Measurements from ENCODE around the gene MRC1. TPM values are rescaled to one million over a fixed set of nuclear protein-coding genes. Genes with fewer than 3 reads are reported as not detected.

MRC1 gene
- total and polyA plus RNA-seq, 4 donors = 14.0 to 161 (median 43.6) TPM

DNA sequence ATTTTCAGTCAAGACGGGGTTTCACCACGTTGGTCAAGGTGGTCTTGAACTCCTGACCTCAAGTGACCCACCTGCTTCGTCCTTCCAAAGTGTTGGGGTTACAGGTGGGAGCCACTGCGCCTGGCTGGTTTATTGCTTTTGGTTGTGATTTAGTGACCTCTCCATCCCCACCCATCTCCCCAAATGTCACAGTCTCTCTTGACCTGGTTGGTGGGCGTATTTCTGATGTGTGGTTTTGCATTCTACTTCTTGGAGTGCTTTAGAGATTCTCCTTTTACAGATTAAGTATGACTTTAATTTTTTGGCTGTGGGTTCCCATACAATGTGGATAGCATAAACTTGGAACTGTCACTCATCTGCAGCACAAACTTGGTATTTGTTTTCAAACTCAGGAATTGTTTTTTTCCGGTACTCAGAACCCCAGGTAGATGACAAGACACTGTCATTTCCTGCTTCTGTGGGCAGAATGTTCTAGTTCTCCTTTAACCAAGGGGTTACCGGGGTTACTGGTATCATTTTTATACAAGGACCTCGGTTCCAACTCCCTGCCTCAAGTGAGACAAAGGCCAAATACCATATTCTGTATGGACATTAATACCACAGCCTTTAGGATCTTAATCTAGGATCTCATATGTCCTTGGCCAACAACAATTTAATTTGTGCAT is 50.5 kb downstream of the MRC1 start:
- no peak overlapping the region for H3K27ac ChIP-seq (ENCODE audit: low read depth in 1 of 2, low read length in 1 of 2)
- TF ChIP-seq, protein P1, sequence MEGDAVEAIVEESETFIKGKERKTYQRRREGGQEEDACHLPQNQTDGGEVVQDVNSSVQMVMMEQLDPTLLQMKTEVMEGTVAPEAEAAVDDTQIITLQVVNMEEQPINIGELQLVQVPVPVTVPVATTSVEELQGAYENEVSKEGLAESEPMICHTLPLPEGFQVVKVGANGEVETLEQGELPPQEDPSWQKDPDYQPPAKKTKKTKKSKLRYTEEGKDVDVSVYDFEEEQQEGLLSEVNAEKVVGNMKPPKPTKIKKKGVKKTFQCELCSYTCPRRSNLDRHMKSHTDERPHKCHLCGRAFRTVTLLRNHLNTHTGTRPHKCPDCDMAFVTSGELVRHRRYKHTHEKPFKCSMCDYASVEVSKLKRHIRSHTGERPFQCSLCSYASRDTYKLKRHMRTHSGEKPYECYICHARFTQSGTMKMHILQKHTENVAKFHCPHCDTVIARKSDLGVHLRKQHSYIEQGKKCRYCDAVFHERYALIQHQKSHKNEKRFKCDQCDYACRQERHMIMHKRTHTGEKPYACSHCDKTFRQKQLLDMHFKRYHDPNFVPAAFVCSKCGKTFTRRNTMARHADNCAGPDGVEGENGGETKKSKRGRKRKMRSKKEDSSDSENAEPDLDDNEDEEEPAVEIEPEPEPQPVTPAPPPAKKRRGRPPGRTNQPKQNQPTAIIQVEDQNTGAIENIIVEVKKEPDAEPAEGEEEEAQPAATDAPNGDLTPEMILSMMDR (IDR thresholded peaks at IDR 0.05; ENCODE audit: control extremely low read depth, extremely low read depth) = no peak
- 86 to 89% methylated on average over 8 of the region's 8 CpGs for WGBS, 2 donors
- no peaks in the 10 kb centered on the region for H3K27me3 ChIP-seq (ENCODE audit: control insufficient read depth in 3 of 3, insufficient read depth in 3 of 3, low read length in 2 of 3)
- no peaks in the 10 kb centered on the region for H3K36me3 ChIP-seq (ENCODE audit: control insufficient read depth in 4 of 4, insufficient read depth in 4 of 4, low read length in 4 of 4)
- peaks cover 0 to 1% (median 0%) of the 10 kb centered on the region in 5 donors for H3K4me1 ChIP-seq (ENCODE audit: control insufficient read depth in 5 of 5, insufficient read depth in 5 of 5, low read length in 5 of 5)
- H3K9ac ChIP-seq (ENCODE audit: insufficient read depth in 1 of 2, low read length in 2 of 2) = no peak overlapping the region
- no peak for DNase-seq
- ATAC-seq (ENCODE audit: insufficient read depth, low FRiP score) = no peak
- H3K9me3 ChIP-seq (ENCODE audit: control insufficient read depth in 4 of 4, insufficient read depth in 3 of 4, low read length in 3 of 4) = no peaks in the 10 kb centered on the region
- no peak overlapping the region for H3K4me3 ChIP-seq

DNA sequence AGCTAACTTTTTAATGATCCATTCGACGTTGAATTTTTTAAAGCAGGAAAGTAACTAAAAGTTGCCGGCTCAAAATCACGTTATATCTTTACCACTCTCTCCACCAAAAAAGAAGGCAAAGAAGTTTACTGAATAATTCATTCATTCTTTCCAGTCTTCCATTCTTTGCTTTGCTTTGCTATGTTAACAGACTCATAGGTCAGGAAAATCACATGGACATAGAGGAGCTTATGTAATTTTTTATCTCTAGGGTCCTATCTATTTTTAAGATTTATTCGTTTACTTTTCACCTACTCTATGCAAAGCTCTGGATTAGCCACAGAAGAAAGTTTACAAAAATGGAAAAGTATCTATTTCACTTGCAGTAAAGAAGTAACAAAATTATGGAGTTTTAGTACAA is 52.6 kb downstream of the MRC1 start:
- Histone ChIP-seq H3K9ac (ENCODE audit: insufficient read depth in 1 of 2, low read length in 2 of 2) (no peak overlapping the region), H3K4me1 (ENCODE audit: control insufficient read depth in 5 of 5, insufficient read depth in 5 of 5, low read length in 5 of 5) (peaks cover 0 to 11% (median 0%) of the 10 kb centered on the region in 5 donors), H3K27ac (ENCODE audit: low read depth in 1 of 2, low read length in 1 of 2) (no peak overlapping the region), H3K36me3 (ENCODE audit: control insufficient read depth in 4 of 4, insufficient read depth in 4 of 4, low read length in 4 of 4) (no peaks in the 10 kb centered on the region), H3K9me3 (ENCODE audit: control insufficient read depth in 4 of 4, insufficient read depth in 3 of 4, low read length in 3 of 4) (no peaks in the 10 kb centered on the region), H3K4me3 (no peak overlapping the region), H3K27me3 (ENCODE audit: control insufficient read depth in 3 of 3, insufficient read depth in 3 of 3, low read length in 2 of 3) (no peaks in the 10 kb centered on the region)
- DNase-seq (no peak), ATAC-seq (ENCODE audit: insufficient read depth, low FRiP score) (no peak)
- TF ChIP-seq, protein P1 (IDR thresholded peaks at IDR 0.05; ENCODE audit: control extremely low read depth, extremely low read depth) = no peak
- WGBS, 2 donors = 91 to 93% methylated on average over 5 of the region's 5 CpGs

DNA sequence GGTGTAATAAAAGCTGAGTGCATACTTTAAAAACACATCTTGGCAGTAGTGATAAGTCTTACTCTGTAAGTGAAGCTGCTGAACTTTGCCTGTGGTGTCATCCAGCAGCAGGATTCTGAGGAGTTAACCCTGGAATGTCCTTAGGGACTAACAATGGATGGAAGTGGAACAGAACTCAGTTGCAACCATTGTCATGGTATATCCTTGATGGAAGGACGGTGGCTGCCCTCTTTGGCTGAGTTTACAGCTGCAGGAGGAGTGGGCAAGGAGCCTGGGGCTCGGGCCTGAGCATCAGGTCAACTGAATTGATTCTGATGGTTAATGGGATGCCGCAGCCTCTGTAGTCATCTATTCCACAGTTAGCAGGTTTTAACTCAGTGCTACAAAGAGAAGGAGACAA is 56.2 kb downstream of the MRC1 start:
- 80 to 88% methylated on average over 3 of the region's 3 CpGs for WGBS, 2 donors
- peaks cover 0 to 11% (median 0%) of the 10 kb centered on the region in 5 donors for H3K4me1 ChIP-seq (ENCODE audit: control insufficient read depth in 5 of 5, insufficient read depth in 5 of 5, low read length in 5 of 5)
- no peaks in the 10 kb centered on the region for H3K9me3 ChIP-seq (ENCODE audit: control insufficient read depth in 4 of 4, insufficient read depth in 3 of 4, low read length in 3 of 4)
- H3K4me3 ChIP-seq = no peak overlapping the region
- DNase-seq (peak in 2 of 3 donors; percentile 7 to 37), ATAC-seq (ENCODE audit: insufficient read depth, low FRiP score) (no peak)
- no peaks in the 10 kb centered on the region for H3K36me3 ChIP-seq (ENCODE audit: control insufficient read depth in 4 of 4, insufficient read depth in 4 of 4, low read length in 4 of 4)
- no peaks in the 10 kb centered on the region for H3K27me3 ChIP-seq (ENCODE audit: control insufficient read depth in 3 of 3, insufficient read depth in 3 of 3, low read length in 2 of 3)
- no peak overlapping the region for H3K27ac ChIP-seq (ENCODE audit: low read depth in 1 of 2, low read length in 1 of 2)
- no peak overlapping the region for H3K9ac ChIP-seq (ENCODE audit: insufficient read depth in 1 of 2, low read length in 2 of 2)
- TF ChIP-seq, protein P1 (IDR thresholded peaks at IDR 0.05; ENCODE audit: control extremely low read depth, extremely low read depth) = no peak

GRCh38 chr10:17866346-17866745 is 57.2 kb downstream of the MRC1 start:
- 90% methylated on average over 10 of the region's 10 CpGs for WGBS, 2 donors
- DNase-seq = no peak
- TF ChIP-seq, protein P1 (IDR thresholded peaks at IDR 0.05; ENCODE audit: control extremely low read depth, extremely low read depth) = no peak

More at GRCh38 chr10:17866346-17866745, 57.2 kb downstream of the MRC1 start:
- Histone ChIP-seq H3K36me3 (ENCODE audit: control insufficient read depth in 4 of 4, insufficient read depth in 4 of 4, low read length in 4 of 4) (no peaks in the 10 kb centered on the region), H3K27ac (ENCODE audit: low read depth in 1 of 2, low read length in 1 of 2) (no peak overlapping the region), H3K27me3 (ENCODE audit: control insufficient read depth in 3 of 3, insufficient read depth in 3 of 3, low read length in 2 of 3) (no peaks in the 10 kb centered on the region), H3K9me3 (ENCODE audit: control insufficient read depth in 4 of 4, insufficient read depth in 3 of 4, low read length in 3 of 4) (no peaks in the 10 kb centered on the region), H3K4me3 (no peak overlapping the region), H3K9ac (ENCODE audit: insufficient read depth in 1 of 2, low read length in 2 of 2) (no peak overlapping the region), H3K4me1 (ENCODE audit: control insufficient read depth in 5 of 5, insufficient read depth in 5 of 5, low read length in 5 of 5) (peaks cover 0 to 11% (median 0%) of the 10 kb centered on the region in 5 donors)
- ATAC-seq (ENCODE audit: insufficient read depth, low FRiP score) = no peak
